ENCODE data around the gene HTR1B.
A peak's percentile ranks its signal among the peaks of the same experiment; 100 is the strongest.

HTR1B gene

GRCh38 chr6:77463308-77463860 lies at the start of gene HTR1B:
Gene HTR1B (minus strand): TSS chr6:77463491. CDS start chr6:77463403, 88 bp downstream.
- DNase-seq = no peak

- DNase-seq = no peak
Observed at GRCh38 chr6:77512554-77512953, 49.3 kb upstream of the HTR1B start.

GRCh38 chr6:77511860-77512259 lies 48.6 kb upstream of the HTR1B start:
- no peak for DNase-seq

GRCh38 chr6:77502981-77503380 lies 39.7 kb upstream of the HTR1B start:
- no peak for DNase-seq

- no peak for DNase-seq
Observed at GRCh38 chr6:77492530-77492929, 29.2 kb upstream of the HTR1B start.

GRCh38 chr6:77487808-77488425 lies 24.6 kb upstream of the HTR1B start:
- no peak for DNase-seq

GRCh38 chr6:77482981-77483380 lies 19.7 kb upstream of the HTR1B start:
- DNase-seq = no peak

GRCh38 chr6:77474973-77475372 lies 11.7 kb upstream of the HTR1B start:
- DNase-seq = no peak

- peak in 1 of 2 donors; percentile 5 for DNase-seq
Observed at GRCh38 chr6:77474286-77474956, 11.1 kb upstream of the HTR1B start.

GRCh38 chr6:77470983-77471382 lies 7.7 kb upstream of the HTR1B start:
- DNase-seq = no peak

GRCh38 chr6:77468939-77469338 lies 5.6 kb upstream of the HTR1B start:
- DNase-seq = no peak

- peak in 1 of 2 donors; percentile 18 for DNase-seq
Observed at GRCh38 chr6:77466451-77467437, 3.5 kb upstream of the HTR1B start.

GRCh38 chr6:77466055-77466450 lies 2.8 kb upstream of the HTR1B start:
- peak in 1 of 2 donors; percentile 14 for DNase-seq

GRCh38 chr6:77464495-77464867 lies 1.2 kb upstream of the HTR1B start:
- no peak for DNase-seq

- DNase-seq = no peak
Observed at GRCh38 chr6:77463861-77464494, 687 bp upstream of the HTR1B start.

GRCh38 chr6:77462359-77463307 lies 658 bp downstream of the HTR1B start:
- no peak for DNase-seq

- no peak for DNase-seq
Observed at GRCh38 chr6:77461796-77462195, 1.5 kb downstream of the HTR1B start.

- no peak for DNase-seq
Observed at GRCh38 chr6:77458421-77458820, 4.9 kb downstream of the HTR1B start.

- DNase-seq = peak in 1 of 2 donors; percentile 29
Observed at GRCh38 chr6:77457720-77458349, 5.5 kb downstream of the HTR1B start.

GRCh38 chr6:77456531-77457248 lies 6.6 kb downstream of the HTR1B start:
- no peak for DNase-seq

All from CD4-positive, alpha-beta T cell treated with Interleukin-4 for 1 hour (primary cell).